Adipocyte (in vitro differentiated cells): Measurements from ENCODE around the gene FGF1.

Source experiments
- DNase-seq: peaks from one replicate; pipeline ENCODE4 v3.0.0-alpha.2; 2015; ENCODE audit warnings: low read depth
- H3K27me3 ChIP-seq: replicated peaks from 2 replicates; pipeline ENCODE4 v1.7.0; 2013; ENCODE audit warnings: mild to moderate bottlenecking, low read length, moderate library complexity; ENCODE audit not compliant: control insufficient read depth, insufficient read depth
- H3K36me3 ChIP-seq: 2 replicates; pipeline ENCODE4 v1.7.0; 2013; ENCODE audit warnings: low read length, mild to moderate bottlenecking, moderate library complexity; ENCODE audit not compliant: control insufficient read depth, insufficient read depth, severe bottlenecking
- H3K4me1 ChIP-seq: 2 replicates; pipeline ENCODE4 v1.7.0; 2013; ENCODE audit warnings: mild to moderate bottlenecking, low read length, moderate library complexity; ENCODE audit not compliant: control insufficient read depth, insufficient read depth
- H3K4me3 ChIP-seq: 2 replicates; pipeline ENCODE4 v1.7.0; 2013; ENCODE audit warnings: mild to moderate bottlenecking, low read length, moderate library complexity
- H3K9ac ChIP-seq: 2 replicates; pipeline ENCODE4 v1.7.0; 2013; ENCODE audit warnings: mild to moderate bottlenecking, low read length, moderate library complexity
- H3K9me3 ChIP-seq: 2 replicates; pipeline ENCODE4 v1.7.0; 2013; ENCODE audit warnings: mild to moderate bottlenecking, low read length, moderate library complexity; ENCODE audit not compliant: control insufficient read depth

The FGF1 gene

GRCh38 chr5:142642427-142642826 is 43.5 kb downstream of the FGF1 start:
- DNase-seq: no peak
- H3K27me3 ChIP-seq: no peaks in the 10 kb centered on the region
- no peaks in the 10 kb centered on the region for H3K36me3 ChIP-seq
- H3K9ac ChIP-seq: no peak overlapping the region
- H3K4me3 ChIP-seq: no peak overlapping the region
- H3K9me3 ChIP-seq: no peaks in the 10 kb centered on the region
- peaks cover 31% of the 10 kb centered on the region for H3K4me1 ChIP-seq

- peak; percentile 30 for DNase-seq
- Histone ChIP-seq H3K27me3 (no peaks in the 10 kb centered on the region), H3K4me1 (peaks cover 35% of the 10 kb centered on the region), H3K9me3 (no peaks in the 10 kb centered on the region), H3K9ac (no peak overlapping the region), H3K4me3 (no peak overlapping the region), H3K36me3 (no peaks in the 10 kb centered on the region)
These were observed 44.2 kb downstream of the FGF1 start for GRCh38 chr5:142641711-142642110.

GRCh38 chr5:142640316-142641005 is 45.4 kb downstream of the FGF1 start:
- Histone ChIP-seq H3K27me3 (no peaks in the 10 kb centered on the region), H3K4me1 (peaks cover 40% of the 10 kb centered on the region), H3K9ac (no peak overlapping the region), H3K4me3 (no peak overlapping the region), H3K9me3 (no peaks in the 10 kb centered on the region), H3K36me3 (no peaks in the 10 kb centered on the region)
- DNase-seq: no peak

GRCh38 chr5:142639455-142639854 is 46.4 kb downstream of the FGF1 start:
- Histone ChIP-seq H3K4me3 (no peak overlapping the region), H3K9ac (no peak overlapping the region), H3K9me3 (no peaks in the 10 kb centered on the region), H3K27me3 (no peaks in the 10 kb centered on the region), H3K36me3 (no peaks in the 10 kb centered on the region), H3K4me1 (peaks cover 31% of the 10 kb centered on the region)
- DNase-seq: no peak

GRCh38 chr5:142637871-142638270 is 48.0 kb downstream of the FGF1 start:
- no peak for DNase-seq
- no peak overlapping the region for H3K9ac ChIP-seq
- H3K9me3 ChIP-seq: no peaks in the 10 kb centered on the region
- H3K4me3 ChIP-seq: no peak overlapping the region
- peaks cover 16% of the 10 kb centered on the region for H3K4me1 ChIP-seq
- no peaks in the 10 kb centered on the region for H3K36me3 ChIP-seq
- no peaks in the 10 kb centered on the region for H3K27me3 ChIP-seq

- Histone ChIP-seq H3K9me3 (no peaks in the 10 kb centered on the region), H3K4me1 (peaks cover 15% of the 10 kb centered on the region)
These were observed 49.1 kb downstream of the FGF1 start for GRCh38 chr5:142636698-142637324.

GRCh38 chr5:142636093-142636492 is 49.8 kb downstream of the FGF1 start:
- Histone ChIP-seq H3K36me3 (no peaks in the 10 kb centered on the region), H3K9me3 (no peaks in the 10 kb centered on the region), H3K9ac (no peak overlapping the region), H3K4me3 (no peak overlapping the region), H3K4me1 (peaks cover 15% of the 10 kb centered on the region), H3K27me3 (no peaks in the 10 kb centered on the region)
- DNase-seq: peak; percentile 34

More at GRCh38 chr5:142636698-142637324, 49.1 kb downstream of the FGF1 start:
- Histone ChIP-seq H3K9ac (no peak overlapping the region), H3K27me3 (no peaks in the 10 kb centered on the region), H3K36me3 (no peaks in the 10 kb centered on the region), H3K4me3 (no peak overlapping the region)
- DNase-seq: no peak

- Histone ChIP-seq H3K4me1 (peaks cover 15% of the 10 kb centered on the region), H3K9ac (no peak overlapping the region), H3K9me3 (no peaks in the 10 kb centered on the region), H3K36me3 (no peaks in the 10 kb centered on the region), H3K27me3 (no peaks in the 10 kb centered on the region), H3K4me3 (no peak overlapping the region)
- DNase-seq: no peak
These were observed 51.5 kb downstream of the FGF1 start for GRCh38 chr5:142634216-142635011.

- no peak for DNase-seq
- Histone ChIP-seq H3K9ac (no peak overlapping the region), H3K9me3 (no peaks in the 10 kb centered on the region), H3K27me3 (no peaks in the 10 kb centered on the region), H3K4me3 (no peak overlapping the region), H3K4me1 (peaks cover 11% of the 10 kb centered on the region), H3K36me3 (no peaks in the 10 kb centered on the region)
These were observed 54.9 kb downstream of the FGF1 start for GRCh38 chr5:142630927-142631539.

GRCh38 chr5:142627383-142628217 is 58.3 kb downstream of the FGF1 start:
- Histone ChIP-seq H3K4me3 (no peak overlapping the region), H3K9me3 (no peaks in the 10 kb centered on the region), H3K27me3 (no peaks in the 10 kb centered on the region), H3K9ac (no peak overlapping the region), H3K4me1 (peaks cover 29% of the 10 kb centered on the region), H3K36me3 (no peaks in the 10 kb centered on the region)
- no peak for DNase-seq
